Endodermal cell (in vitro differentiated cells): ENCODE results near the gene HDHD2. TPM values are rescaled to one million over a fixed set of nuclear protein-coding genes. Genes with fewer than 3 reads are reported as not detected.

Source experiments
- DNase-seq: peaks from one replicate; pipeline ENCODE4 v3.0.0-alpha.2; 2017
- H3K27ac ChIP-seq: 2 replicates; pipeline ENCODE4 v1.5.1; 2013; ENCODE audit warnings: mild to moderate bottlenecking, low read depth, low read length, moderate library complexity
- H3K27me3 ChIP-seq: 2 replicates; pipeline ENCODE4 v1.6.1; 2013; ENCODE audit warnings: mild to moderate bottlenecking, low read length, moderate library complexity; ENCODE audit not compliant: insufficient read depth, control insufficient read depth, poor library complexity, severe bottlenecking
- H3K36me3 ChIP-seq: 2 replicates; pipeline ENCODE4 v1.7.0; 2013; ENCODE audit warnings: mild to moderate bottlenecking, low read length, moderate library complexity; ENCODE audit not compliant: control insufficient read depth, insufficient read depth
- H3K4me1 ChIP-seq: one replicate; pipeline ENCODE4 v1.7.0; 2013; ENCODE audit warnings: low read length; ENCODE audit not compliant: control insufficient read depth, insufficient read depth
- H3K4me3 ChIP-seq: 2 replicates; pipeline ENCODE4 v1.5.1; 2013; ENCODE audit warnings: mild to moderate bottlenecking, low read length, moderate library complexity
- H3K9ac ChIP-seq: 2 replicates; pipeline ENCODE4 v1.6.1; 2013; ENCODE audit warnings: mild to moderate bottlenecking, low read length, moderate library complexity; ENCODE audit not compliant: poor library complexity, severe bottlenecking; ENCODE audit errors: extremely low read depth
- H3K9me3 ChIP-seq: 2 replicates; pipeline ENCODE4 v1.6.1; 2013; ENCODE audit warnings: mild to moderate bottlenecking, low read length, moderate library complexity; ENCODE audit not compliant: control insufficient read depth
- H3K27ac Mint-ChIP-seq: 2 replicates; pipeline ENCODE4 v1.8.0; 2020; ENCODE audit warnings: mixed read lengths
- H3K27me3 Mint-ChIP-seq: 2 replicates; pipeline ENCODE4 v1.8.0; 2021; ENCODE audit warnings: mild to moderate bottlenecking, mixed read lengths; ENCODE audit not compliant: insufficient read depth
- H3K36me3 Mint-ChIP-seq: 2 replicates; pipeline ENCODE4 v1.8.0; 2020; ENCODE audit warnings: low read depth, mixed read lengths
- H3K4me1 Mint-ChIP-seq: 2 replicates; pipeline ENCODE4 v1.8.0; 2020; ENCODE audit warnings: mixed read lengths
- H3K4me3 Mint-ChIP-seq: 2 replicates; pipeline ENCODE4 v1.8.0; 2020; ENCODE audit warnings: mild to moderate bottlenecking, moderate library complexity, mixed read lengths
- H3K9me3 Mint-ChIP-seq: 2 replicates; pipeline ENCODE4 v1.8.0; 2020; ENCODE audit warnings: mild to moderate bottlenecking, mixed read lengths
- WGBS, 2 experiments: methylation state at CpG; one replicate each; pipeline versions ENCODE4 v1.1.5 to v1.1.7; 2013; ENCODE audit warnings: missing lambda C conversion rate in 2 of 2, mixed read lengths in 1 of 2; ENCODE audit not compliant: insufficient coverage in 1 of 2, insufficient read length in 1 of 2; 5-methylcytosine and 5-hydroxymethylcytosine counted together
- total RNA-seq, 2 donors: library from RNA; stranded (reverse); fragmentation: NEBNext Ultra II Directional in 1 of 2; extraction: Animal tissue kit (Norgen Biotek cat#: 25700) in 1 of 2; gene quantifications; 2 replicates in 1 of 2; 3 replicates in 1 of 2; pipeline ENCODE4 v1.2.1, GENCODE V29; 2021
- TF ChIP-seq, protein P1 (sequence below): fragments of 200-600 bp; sonication (generic); conservative IDR thresholded peaks from 2 replicates; pipeline ENCODE4 v1.5.0; 2021; ENCODE audit warnings: antibody characterized with exemption, mild to moderate bottlenecking

HDHD2 gene
- total RNA-seq, 2 donors from 2014 or later = 53.6 to 76.8 TPM

- no peaks in the 10 kb centered on the region for H3K27me3 ChIP-seq
- no peaks in the 10 kb centered on the region for H3K4me1 ChIP-seq
- H3K4me1 Mint-ChIP-seq = no peaks in the 10 kb centered on the region
- no peak for DNase-seq
- TF ChIP-seq, protein P1, sequence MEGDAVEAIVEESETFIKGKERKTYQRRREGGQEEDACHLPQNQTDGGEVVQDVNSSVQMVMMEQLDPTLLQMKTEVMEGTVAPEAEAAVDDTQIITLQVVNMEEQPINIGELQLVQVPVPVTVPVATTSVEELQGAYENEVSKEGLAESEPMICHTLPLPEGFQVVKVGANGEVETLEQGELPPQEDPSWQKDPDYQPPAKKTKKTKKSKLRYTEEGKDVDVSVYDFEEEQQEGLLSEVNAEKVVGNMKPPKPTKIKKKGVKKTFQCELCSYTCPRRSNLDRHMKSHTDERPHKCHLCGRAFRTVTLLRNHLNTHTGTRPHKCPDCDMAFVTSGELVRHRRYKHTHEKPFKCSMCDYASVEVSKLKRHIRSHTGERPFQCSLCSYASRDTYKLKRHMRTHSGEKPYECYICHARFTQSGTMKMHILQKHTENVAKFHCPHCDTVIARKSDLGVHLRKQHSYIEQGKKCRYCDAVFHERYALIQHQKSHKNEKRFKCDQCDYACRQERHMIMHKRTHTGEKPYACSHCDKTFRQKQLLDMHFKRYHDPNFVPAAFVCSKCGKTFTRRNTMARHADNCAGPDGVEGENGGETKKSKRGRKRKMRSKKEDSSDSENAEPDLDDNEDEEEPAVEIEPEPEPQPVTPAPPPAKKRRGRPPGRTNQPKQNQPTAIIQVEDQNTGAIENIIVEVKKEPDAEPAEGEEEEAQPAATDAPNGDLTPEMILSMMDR = no peak
- no peaks in the 10 kb centered on the region for H3K36me3 Mint-ChIP-seq
- H3K36me3 ChIP-seq = no peaks in the 10 kb centered on the region
- H3K9ac ChIP-seq = no peak overlapping the region
- H3K27me3 Mint-ChIP-seq = no peaks in the 10 kb centered on the region
- no peak overlapping the region for H3K27ac Mint-ChIP-seq
- no peak overlapping the region for H3K4me3 Mint-ChIP-seq
- H3K4me3 ChIP-seq = no peak overlapping the region
- no peak overlapping the region for H3K27ac ChIP-seq
- 60 to 63% methylated on average over 3 of the region's 3 CpGs for WGBS, 2 experiments
- H3K9me3 Mint-ChIP-seq = no peaks in the 10 kb centered on the region
- H3K9me3 ChIP-seq = no peaks in the 10 kb centered on the region
Observed at GRCh38 chr18:47067648-47068047, 82.7 kb downstream of the HDHD2 start.

DNA sequence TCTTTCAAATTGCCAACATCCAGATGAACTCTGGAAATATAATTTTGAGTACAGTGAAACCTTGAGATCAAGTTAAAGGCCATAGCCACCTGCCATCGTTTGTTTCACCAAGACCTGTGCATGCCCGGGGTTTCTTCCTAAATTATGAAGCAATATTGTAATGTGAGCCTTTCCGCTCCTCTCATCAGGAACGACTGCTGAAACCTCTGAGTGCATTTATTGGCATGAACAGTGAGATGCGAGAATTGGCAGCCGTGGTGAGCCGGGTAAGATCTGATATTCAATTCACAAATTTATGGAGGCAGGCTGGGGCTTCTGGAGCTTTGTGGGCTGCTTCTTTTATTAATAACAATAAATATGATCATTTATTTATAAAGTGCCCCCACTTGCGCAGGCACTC lies 87.2 kb downstream of the HDHD2 start:
- Mint-ChIP-seq H3K36me3 (no peaks in the 10 kb centered on the region), H3K27ac (no peak overlapping the region), H3K4me1 (no peaks in the 10 kb centered on the region), H3K27me3 (no peaks in the 10 kb centered on the region), H3K4me3 (no peak overlapping the region), H3K9me3 (no peaks in the 10 kb centered on the region)
- H3K9ac ChIP-seq = no peak overlapping the region
- 91 to 100% methylated on average over 3 to 7 of the region's 8 CpGs for WGBS, 2 experiments
- H3K36me3 ChIP-seq = no peaks in the 10 kb centered on the region
- H3K4me3 ChIP-seq = no peak overlapping the region
- no peak overlapping the region for H3K27ac ChIP-seq
- H3K9me3 ChIP-seq = no peaks in the 10 kb centered on the region
- no peak for DNase-seq
- TF ChIP-seq, protein P1 = no peak
- peaks cover 3% of the 10 kb centered on the region for H3K27me3 ChIP-seq
- no peaks in the 10 kb centered on the region for H3K4me1 ChIP-seq

GRCh38 chr18:47062471-47062870 lies 87.8 kb downstream of the HDHD2 start:
- Histone ChIP-seq H3K9ac (no peak overlapping the region), H3K27me3 (peaks cover 3% of the 10 kb centered on the region), H3K36me3 (no peaks in the 10 kb centered on the region), H3K4me1 (peaks cover 2% of the 10 kb centered on the region), H3K9me3 (no peaks in the 10 kb centered on the region), H3K27ac (no peak overlapping the region), H3K4me3 (no peak overlapping the region)
- Mint-ChIP-seq H3K36me3 (no peaks in the 10 kb centered on the region), H3K4me3 (no peak overlapping the region), H3K4me1 (peaks cover 4% of the 10 kb centered on the region), H3K27me3 (no peaks in the 10 kb centered on the region), H3K9me3 (no peaks in the 10 kb centered on the region), H3K27ac (no peak overlapping the region)
- 90 to 100% methylated on average over 1 to 2 of the region's 2 CpGs for WGBS, 2 experiments
- DNase-seq = no peak
- TF ChIP-seq, protein P1 = no peak

Other genes with a start within 250 kb of the HDHD2 start
- gene PIAS2, start 233.0 kb downstream of the HDHD2 start, total RNA-seq = 10 to 100 TPM; 34.8 to 52.0 TPM
- 1 to 10 TPM; 4.2 to 6.4 TPM for gene KATNAL2, start 232.9 kb downstream of the HDHD2 start, total RNA-seq
- gene ELOA2, start 114.9 kb downstream of the HDHD2 start, total RNA-seq = not detected
- 10 to 100 TPM in 1 of 2 donors, 1 to 10 TPM in 1; 6.1 to 10.3 TPM for gene IER3IP1, start 25.9 kb upstream of the HDHD2 start, total RNA-seq
- gene SKOR2, start 101.2 kb upstream of the HDHD2 start, total RNA-seq = under 1 TPM in 1 of 2 donors, not detected in 1; 0.18 TPM